ENCODE results near the gene CANX. TPM values are rescaled to one million over a fixed set of nuclear protein-coding genes. Genes with fewer than 3 reads are reported as not detected.

The CANX gene
- total and polyA plus RNA-seq, 9 of the 15 experiments (the other 6 are each of a cell fraction or from before 2014, with no cell fraction given) = 155 to 893 (median 589) TPM

DNA sequence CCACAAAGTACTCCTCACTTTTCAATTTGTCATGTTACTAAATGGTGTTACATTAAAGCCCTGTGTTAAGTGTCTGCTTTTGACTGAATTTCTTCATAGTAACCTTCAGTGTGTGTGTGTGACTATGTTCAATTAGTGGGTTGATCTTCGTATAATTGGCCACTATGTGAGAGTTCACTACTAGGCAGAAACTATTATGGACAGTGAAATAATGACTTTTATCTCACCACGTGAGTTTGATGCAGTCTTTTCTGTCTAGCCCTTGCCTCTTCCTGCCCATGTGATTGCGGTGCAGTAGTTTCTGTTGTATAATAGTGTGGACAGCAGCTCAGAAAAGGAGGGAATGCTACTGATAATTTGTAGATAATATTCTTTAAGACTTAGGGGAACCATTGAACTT, 32.1 kb downstream of the CANX start (continued):
- TF ChIP-seq, protein P1, sequence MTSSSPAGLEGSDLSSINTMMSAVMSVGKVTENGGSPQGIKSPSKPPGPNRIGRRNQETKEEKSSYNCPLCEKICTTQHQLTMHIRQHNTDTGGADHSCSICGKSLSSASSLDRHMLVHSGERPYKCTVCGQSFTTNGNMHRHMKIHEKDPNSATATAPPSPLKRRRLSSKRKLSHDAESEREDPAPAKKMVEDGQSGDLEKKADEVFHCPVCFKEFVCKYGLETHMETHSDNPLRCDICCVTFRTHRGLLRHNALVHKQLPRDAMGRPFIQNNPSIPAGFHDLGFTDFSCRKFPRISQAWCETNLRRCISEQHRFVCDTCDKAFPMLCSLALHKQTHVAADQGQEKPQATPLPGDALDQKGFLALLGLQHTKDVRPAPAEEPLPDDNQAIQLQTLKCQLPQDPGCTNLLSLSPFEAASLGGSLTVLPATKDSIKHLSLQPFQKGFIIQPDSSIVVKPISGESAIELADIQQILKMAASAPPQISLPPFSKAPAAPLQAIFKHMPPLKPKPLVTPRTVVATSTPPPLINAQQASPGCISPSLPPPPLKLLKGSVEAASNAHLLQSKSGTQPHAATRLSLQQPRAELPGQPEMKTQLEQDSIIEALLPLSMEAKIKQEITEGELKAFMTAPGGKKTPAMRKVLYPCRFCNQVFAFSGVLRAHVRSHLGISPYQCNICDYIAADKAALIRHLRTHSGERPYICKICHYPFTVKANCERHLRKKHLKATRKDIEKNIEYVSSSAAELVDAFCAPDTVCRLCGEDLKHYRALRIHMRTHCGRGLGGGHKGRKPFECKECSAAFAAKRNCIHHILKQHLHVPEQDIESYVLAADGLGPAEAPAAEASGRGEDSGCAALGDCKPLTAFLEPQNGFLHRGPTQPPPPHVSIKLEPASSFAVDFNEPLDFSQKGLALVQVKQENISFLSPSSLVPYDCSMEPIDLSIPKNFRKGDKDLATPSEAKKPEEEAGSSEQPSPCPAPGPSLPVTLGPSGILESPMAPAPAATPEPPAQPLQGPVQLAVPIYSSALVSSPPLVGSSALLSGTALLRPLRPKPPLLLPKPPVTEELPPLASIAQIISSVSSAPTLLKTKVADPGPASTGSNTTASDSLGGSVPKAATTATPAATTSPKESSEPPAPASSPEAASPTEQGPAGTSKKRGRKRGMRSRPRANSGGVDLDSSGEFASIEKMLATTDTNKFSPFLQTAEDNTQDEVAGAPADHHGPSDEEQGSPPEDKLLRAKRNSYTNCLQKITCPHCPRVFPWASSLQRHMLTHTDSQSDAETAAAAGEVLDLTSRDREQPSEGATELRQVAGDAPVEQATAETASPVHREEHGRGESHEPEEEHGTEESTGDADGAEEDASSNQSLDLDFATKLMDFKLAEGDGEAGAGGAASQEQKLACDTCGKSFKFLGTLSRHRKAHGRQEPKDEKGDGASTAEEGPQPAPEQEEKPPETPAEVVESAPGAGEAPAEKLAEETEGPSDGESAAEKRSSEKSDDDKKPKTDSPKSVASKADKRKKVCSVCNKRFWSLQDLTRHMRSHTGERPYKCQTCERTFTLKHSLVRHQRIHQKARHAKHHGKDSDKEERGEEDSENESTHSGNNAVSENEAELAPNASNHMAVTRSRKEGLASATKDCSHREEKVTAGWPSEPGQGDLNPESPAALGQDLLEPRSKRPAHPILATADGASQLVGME (CRISPR knock-in tag; IDR thresholded peaks at IDR 0.05) = no peak
- no peak for TF ChIP-seq CSDE1 (IDR thresholded peaks at IDR 0.05)
- TF ChIP-seq PTTG1 (tag; IDR thresholded peaks at IDR 0.05; ENCODE audit: low read depth) = no peak
- TF ChIP-seq, protein P2, sequence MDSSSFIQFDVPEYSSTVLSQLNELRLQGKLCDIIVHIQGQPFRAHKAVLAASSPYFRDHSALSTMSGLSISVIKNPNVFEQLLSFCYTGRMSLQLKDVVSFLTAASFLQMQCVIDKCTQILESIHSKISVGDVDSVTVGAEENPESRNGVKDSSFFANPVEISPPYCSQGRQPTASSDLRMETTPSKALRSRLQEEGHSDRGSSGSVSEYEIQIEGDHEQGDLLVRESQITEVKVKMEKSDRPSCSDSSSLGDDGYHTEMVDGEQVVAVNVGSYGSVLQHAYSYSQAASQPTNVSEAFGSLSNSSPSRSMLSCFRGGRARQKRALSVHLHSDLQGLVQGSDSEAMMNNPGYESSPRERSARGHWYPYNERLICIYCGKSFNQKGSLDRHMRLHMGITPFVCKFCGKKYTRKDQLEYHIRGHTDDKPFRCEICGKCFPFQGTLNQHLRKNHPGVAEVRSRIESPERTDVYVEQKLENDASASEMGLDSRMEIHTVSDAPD (CRISPR knock-in tag; IDR thresholded peaks at IDR 0.05) = no peak
- TF ChIP-seq FOXK2 (conservative IDR thresholded peaks at IDR 0.05 in 1 of 2, IDR thresholded peaks at IDR 0.05 in 1 of 2; ENCODE audit: low read depth in 2 of 2) = no peak
- TF ChIP-seq, protein P3, sequence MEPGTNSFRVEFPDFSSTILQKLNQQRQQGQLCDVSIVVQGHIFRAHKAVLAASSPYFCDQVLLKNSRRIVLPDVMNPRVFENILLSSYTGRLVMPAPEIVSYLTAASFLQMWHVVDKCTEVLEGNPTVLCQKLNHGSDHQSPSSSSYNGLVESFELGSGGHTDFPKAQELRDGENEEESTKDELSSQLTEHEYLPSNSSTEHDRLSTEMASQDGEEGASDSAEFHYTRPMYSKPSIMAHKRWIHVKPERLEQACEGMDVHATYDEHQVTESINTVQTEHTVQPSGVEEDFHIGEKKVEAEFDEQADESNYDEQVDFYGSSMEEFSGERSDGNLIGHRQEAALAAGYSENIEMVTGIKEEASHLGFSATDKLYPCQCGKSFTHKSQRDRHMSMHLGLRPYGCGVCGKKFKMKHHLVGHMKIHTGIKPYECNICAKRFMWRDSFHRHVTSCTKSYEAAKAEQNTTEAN (CRISPR knock-in tag; IDR thresholded peaks at IDR 0.05) = no peak
- no peak for TF ChIP-seq XRCC5 (IDR thresholded peaks at IDR 0.05; ENCODE audit: low read depth, low read length)
- TF ChIP-seq IFI16 (CRISPR knock-in tag; IDR thresholded peaks at IDR 0.05) = no peak
- TF ChIP-seq, protein P4, sequence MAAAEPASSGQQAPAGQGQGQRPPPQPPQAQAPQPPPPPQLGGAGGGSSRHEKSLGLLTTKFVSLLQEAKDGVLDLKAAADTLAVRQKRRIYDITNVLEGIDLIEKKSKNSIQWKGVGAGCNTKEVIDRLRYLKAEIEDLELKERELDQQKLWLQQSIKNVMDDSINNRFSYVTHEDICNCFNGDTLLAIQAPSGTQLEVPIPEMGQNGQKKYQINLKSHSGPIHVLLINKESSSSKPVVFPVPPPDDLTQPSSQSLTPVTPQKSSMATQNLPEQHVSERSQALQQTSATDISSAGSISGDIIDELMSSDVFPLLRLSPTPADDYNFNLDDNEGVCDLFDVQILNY (CRISPR knock-in tag; IDR thresholded peaks at IDR 0.05) = no peak
- no peak for TF ChIP-seq ARHGAP35 (IDR thresholded peaks at IDR 0.05; ENCODE audit: partially characterized antibody)
- TF ChIP-seq, protein P5, sequence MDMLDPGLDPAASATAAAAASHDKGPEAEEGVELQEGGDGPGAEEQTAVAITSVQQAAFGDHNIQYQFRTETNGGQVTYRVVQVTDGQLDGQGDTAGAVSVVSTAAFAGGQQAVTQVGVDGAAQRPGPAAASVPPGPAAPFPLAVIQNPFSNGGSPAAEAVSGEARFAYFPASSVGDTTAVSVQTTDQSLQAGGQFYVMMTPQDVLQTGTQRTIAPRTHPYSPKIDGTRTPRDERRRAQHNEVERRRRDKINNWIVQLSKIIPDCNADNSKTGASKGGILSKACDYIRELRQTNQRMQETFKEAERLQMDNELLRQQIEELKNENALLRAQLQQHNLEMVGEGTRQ (CRISPR knock-in tag; IDR thresholded peaks at IDR 0.05) = peak; percentile 28; the same call in 1 of the 2 replicates
- TF ChIP-seq ZNF77 (CRISPR knock-in tag; IDR thresholded peaks at IDR 0.05) = no peak
- no peak; the same call in none of the 2 replicates for TF ChIP-seq RAD51 (IDR thresholded peaks at IDR 0.05; ENCODE audit: borderline replicate concordance, low read depth)
- TF ChIP-seq ZNF717 (CRISPR knock-in tag; IDR thresholded peaks at IDR 0.05) = no peak
- TF ChIP-seq RFX1 (IDR thresholded peaks at IDR 0.05) = no peak
- TF ChIP-seq, protein P6, sequence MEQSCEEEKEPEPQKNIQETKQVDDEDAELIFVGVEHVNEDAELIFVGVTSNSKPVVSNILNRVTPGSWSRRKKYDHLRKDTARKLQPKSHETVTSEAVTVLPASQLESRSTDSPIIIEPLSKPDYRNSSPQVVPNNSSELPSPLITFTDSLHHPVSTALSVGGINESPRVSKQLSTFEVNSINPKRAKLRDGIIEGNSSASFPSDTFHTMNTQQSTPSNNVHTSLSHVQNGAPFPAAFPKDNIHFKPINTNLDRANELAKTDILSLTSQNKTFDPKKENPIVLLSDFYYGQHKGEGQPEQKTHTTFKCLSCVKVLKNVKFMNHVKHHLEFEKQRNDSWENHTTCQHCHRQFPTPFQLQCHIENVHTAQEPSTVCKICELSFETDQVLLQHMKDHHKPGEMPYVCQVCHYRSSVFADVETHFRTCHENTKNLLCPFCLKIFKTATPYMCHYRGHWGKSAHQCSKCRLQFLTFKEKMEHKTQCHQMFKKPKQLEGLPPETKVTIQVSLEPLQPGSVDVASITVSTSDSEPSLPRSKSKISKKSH (CRISPR knock-in tag; IDR thresholded peaks at IDR 0.05) = no peak
- TF ChIP-seq JUND (IDR thresholded peaks at IDR 0.05; ENCODE audit: borderline replicate concordance, low read depth, low read length) = no peak
- TF ChIP-seq JUND (tag; IDR thresholded peaks at IDR 0.05; ENCODE audit: borderline replicate concordance, low read depth, low read length) = no peak
